Suprapubic skin (tissue), 4 donors: Measurements from ENCODE around the gene HOXC13.

Experiments
- POLR2A ChIP-seq, 2 donors: fragments of 450-650 bp; IDR thresholded peaks; one replicate each; pipeline ENCODE4 v1.6.1; 2017; ENCODE audit warnings: antibody characterized with exemption in 2 of 2, mild to moderate bottlenecking in 2 of 2, moderate library complexity in 2 of 2
- POLR2AphosphoS5 ChIP-seq, 3 donors: sonication (generic); formaldehyde crosslinking; IDR thresholded peaks; one replicate each; pipeline ENCODE4 v1.6.1; 2017; ENCODE audit warnings: antibody characterized with exemption in 3 of 3

GRCh38 chr12:53974084-53975063 is 35.7 kb downstream of the HOXC13 start, which contains the start of gene HOTAIR:
- TF ChIP-seq POLR2AphosphoS5 (IDR thresholded peaks at IDR 0.05) (no peak), POLR2A (IDR thresholded peaks at IDR 0.05) (no peak)
